Measurements from ENCODE around the gene ANKAR.

- TF ChIP-seq RCOR1 (IDR thresholded peaks at IDR 0.05; ENCODE audit: insufficient replicate concordance, low read length) (no peak), CTCF (conservative IDR thresholded peaks at IDR 0.05; ENCODE audit: low read depth, low read length) (no peak), RFX5 (IDR thresholded peaks at IDR 0.05; ENCODE audit: low read depth, low read length) (no peak), POLR2A (IDR thresholded peaks at IDR 0.05; ENCODE audit: low read depth, low read length) (no peak), MAZ (IDR thresholded peaks at IDR 0.05; ENCODE audit: borderline replicate concordance, low read depth, low read length) (no peak), BHLHE40 (IDR thresholded peaks at IDR 0.05; ENCODE audit: low read depth, low read length) (no peak), FOS (IDR thresholded peaks at IDR 0.05; ENCODE audit: low read depth, low read length) (no peak), CEBPB (IDR thresholded peaks at IDR 0.05; ENCODE audit: low read depth, low read length) (no peak), RAD21 (IDR thresholded peaks at IDR 0.05; ENCODE audit: low read length) (no peak), ELK1 (IDR thresholded peaks at IDR 0.05; ENCODE audit: borderline replicate concordance, low read depth, low read length) (no peak)
Observed at GRCh38 chr2:189719571-189719970, 45.1 kb downstream of the ANKAR start.

All from IMR-90 (cell line).